LNCaP clone FGC (cell line): ENCODE results near the gene TPCN2.

ENCODE experiments used
- DNase-seq: peaks from one replicate; pipeline ENCODE4 v3.0.0-alpha.2; 2011; ENCODE audit warnings: low read depth
- H3K4me3 ChIP-seq: 2 replicates; pipeline ENCODE4 v1.5.1; 2011; ENCODE audit warnings: mild to moderate bottlenecking, low read depth, low read length, control low read depth
- CTCF ChIP-seq: IDR thresholded peaks from 2 replicates; pipeline ENCODE4 v1.5.1; 2012; ENCODE audit warnings: mild to moderate bottlenecking; ENCODE audit not compliant: control insufficient read depth, insufficient read depth; ENCODE audit errors: extremely low read depth

The TPCN2 gene

GRCh38 chr11:69173925-69174581 is 125.3 kb downstream of the TPCN2 start:
- TF ChIP-seq CTCF = no peak
- H3K4me3 ChIP-seq = no peak overlapping the region
- no peak for DNase-seq

- TF ChIP-seq CTCF = no peak
- H3K4me3 ChIP-seq = no peak overlapping the region
- DNase-seq = no peak
These were observed 126.1 kb downstream of the TPCN2 start for GRCh38 chr11:69174841-69175240.

- no peak for TF ChIP-seq CTCF
- peak; percentile 10 for DNase-seq
- H3K4me3 ChIP-seq = no peak overlapping the region
These were observed 130.2 kb downstream of the TPCN2 start for GRCh38 chr11:69178819-69179482.

- no peak overlapping the region for H3K4me3 ChIP-seq
- no peak for TF ChIP-seq CTCF
- no peak for DNase-seq
These were observed 131.5 kb downstream of the TPCN2 start for GRCh38 chr11:69180226-69180625.

GRCh38 chr11:69180726-69181125 is 132.0 kb downstream of the TPCN2 start:
- H3K4me3 ChIP-seq = no peak overlapping the region
- no peak for DNase-seq
- no peak for TF ChIP-seq CTCF

GRCh38 chr11:69183613-69184012 is 134.9 kb downstream of the TPCN2 start:
- DNase-seq = no peak
- no peak overlapping the region for H3K4me3 ChIP-seq
- TF ChIP-seq CTCF = no peak
